SH-SY5Y (cell line): ENCODE results near the gene TUBB2A.

Experiments
- GATA2 ChIP-seq: IDR thresholded peaks from 2 replicates; pipeline ENCODE4 v1.6.1; 2011; ENCODE audit warnings: mild to moderate bottlenecking, low read depth, low read length
- GATA3 ChIP-seq: IDR thresholded peaks from 2 replicates; pipeline ENCODE4 v1.6.1; 2011; ENCODE audit warnings: low read depth, mild to moderate bottlenecking, low read length, moderate library complexity

- no peak for TF ChIP-seq GATA2
- TF ChIP-seq GATA3 = no peak
Observed at GRCh38 chr6:3117912-3118352, 39.4 kb downstream of the TUBB2A start.
